B cell (primary cell): ENCODE data around the gene SLC15A5.

Experiments used
- EZH2 ChIP-seq: IDR thresholded peaks from 2 replicates; pipeline ENCODE4 v1.6.1; 2012; ENCODE audit warnings: borderline replicate concordance, low read depth, mild to moderate bottlenecking, moderate library complexity, low read length; ENCODE audit not compliant: insufficient read depth, poor library complexity, severe bottlenecking
- TF ChIP-seq, protein P1 (sequence below): fragments of 200-600 bp; IDR thresholded peaks from one replicate; pipeline ENCODE4 v1.8.0; 2022; ENCODE audit warnings: antibody characterized with exemption, mild to moderate bottlenecking

DNA sequence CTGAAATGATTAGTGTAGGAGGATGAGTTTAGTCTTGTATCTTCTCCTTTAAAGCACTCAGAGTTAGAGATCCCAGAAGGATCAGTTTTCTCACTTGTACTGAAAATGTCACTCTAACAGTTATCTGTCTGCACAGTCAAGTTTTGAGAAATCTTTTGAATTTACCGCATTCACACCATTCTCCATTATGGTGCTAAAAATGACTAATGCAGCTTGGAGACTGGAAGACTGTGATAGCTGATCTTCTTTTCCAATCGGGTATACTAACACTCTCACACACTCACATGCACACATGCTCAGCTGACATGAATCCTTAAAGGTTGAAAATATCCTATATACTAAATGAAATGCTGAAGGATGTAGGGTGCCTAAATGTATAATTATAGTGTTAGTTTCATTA is 65.8 kb downstream of the SLC15A5 start:
- TF ChIP-seq, protein P1, sequence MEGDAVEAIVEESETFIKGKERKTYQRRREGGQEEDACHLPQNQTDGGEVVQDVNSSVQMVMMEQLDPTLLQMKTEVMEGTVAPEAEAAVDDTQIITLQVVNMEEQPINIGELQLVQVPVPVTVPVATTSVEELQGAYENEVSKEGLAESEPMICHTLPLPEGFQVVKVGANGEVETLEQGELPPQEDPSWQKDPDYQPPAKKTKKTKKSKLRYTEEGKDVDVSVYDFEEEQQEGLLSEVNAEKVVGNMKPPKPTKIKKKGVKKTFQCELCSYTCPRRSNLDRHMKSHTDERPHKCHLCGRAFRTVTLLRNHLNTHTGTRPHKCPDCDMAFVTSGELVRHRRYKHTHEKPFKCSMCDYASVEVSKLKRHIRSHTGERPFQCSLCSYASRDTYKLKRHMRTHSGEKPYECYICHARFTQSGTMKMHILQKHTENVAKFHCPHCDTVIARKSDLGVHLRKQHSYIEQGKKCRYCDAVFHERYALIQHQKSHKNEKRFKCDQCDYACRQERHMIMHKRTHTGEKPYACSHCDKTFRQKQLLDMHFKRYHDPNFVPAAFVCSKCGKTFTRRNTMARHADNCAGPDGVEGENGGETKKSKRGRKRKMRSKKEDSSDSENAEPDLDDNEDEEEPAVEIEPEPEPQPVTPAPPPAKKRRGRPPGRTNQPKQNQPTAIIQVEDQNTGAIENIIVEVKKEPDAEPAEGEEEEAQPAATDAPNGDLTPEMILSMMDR, result no peak
- no peak for TF ChIP-seq EZH2
